Fibroblast of gingiva (primary cell): ENCODE measurements around the gene ABL2.

Experiments used
- DNase-seq: peaks from one replicate; pipeline ENCODE4 v3.0.0-alpha.2; 2011; ENCODE audit warnings: low read depth

ABL2 gene

DNA sequence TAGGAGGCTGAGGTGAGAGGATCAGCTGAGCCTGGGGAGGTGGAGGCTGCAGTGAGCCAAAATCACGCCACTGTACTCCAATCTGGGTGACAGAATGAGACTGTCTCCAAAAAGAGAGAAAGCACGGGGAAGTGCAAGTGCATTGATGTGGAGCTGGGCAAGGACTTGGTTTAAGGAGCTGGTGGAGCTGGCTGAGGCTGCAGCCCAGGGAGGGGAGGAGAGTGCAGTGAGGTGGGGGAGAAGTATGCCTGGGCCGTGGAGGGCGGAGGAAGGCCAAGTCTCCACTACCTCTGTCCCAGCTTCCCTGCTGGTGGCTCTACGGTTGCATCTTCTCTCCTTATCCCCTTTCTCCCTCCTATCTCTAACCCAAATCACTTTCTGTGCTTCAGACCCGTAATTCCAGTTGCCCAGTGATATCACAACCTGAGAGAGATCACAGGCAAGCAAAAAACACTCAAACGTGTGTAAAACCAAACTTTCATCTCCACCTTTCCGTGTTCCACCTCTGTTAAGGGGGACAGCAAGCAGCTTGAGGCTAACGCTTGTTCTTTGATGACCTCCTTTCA is 136.5 kb downstream of the ABL2 start:
- no peak for DNase-seq

DNA sequence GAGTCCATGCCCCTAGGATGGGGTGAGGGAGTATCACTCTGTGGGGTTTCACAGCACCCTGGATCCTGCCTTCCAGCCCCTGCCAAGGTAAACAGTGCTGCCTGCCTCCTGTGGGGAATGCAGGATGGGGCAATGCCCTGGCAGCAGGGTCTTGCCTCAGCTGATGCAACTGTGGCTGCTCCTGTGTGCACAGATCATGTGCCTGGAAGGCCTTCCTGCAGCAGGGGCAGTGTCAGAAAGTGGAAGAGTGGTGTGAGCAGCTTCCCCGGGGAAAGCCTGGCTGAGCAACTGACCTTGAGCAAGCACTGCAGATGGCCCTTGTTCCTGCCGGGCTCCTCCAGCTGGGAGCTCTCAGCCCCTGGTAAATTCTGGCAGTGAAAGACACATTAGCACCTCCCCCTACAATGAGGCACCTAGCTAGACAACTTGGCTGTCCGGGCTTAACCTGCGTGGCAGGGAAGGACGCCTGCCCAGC is 137.7 kb downstream of the ABL2 start:
- peak; percentile 99 for DNase-seq

DNA sequence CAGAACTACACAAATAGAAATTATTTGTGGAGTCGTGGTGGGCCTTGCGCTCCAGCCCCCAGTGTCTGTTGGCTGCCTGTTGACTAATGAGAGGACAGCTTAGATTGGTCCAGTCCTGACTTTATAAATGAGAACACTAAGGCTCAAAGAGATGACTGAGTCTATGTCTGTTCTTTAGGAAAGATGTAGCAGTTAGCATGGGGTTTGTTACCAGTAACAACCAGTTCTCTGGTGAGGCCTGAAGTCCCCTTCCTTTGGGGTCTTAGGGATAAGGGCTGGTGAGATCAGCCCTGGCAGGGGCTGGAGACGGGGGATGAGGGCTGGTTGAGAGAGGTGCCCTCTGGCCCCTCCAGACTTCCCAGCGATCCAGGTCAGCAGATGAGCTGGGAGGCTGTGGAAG is 138.6 kb downstream of the ABL2 start:
- DNase-seq, result no peak

DNA sequence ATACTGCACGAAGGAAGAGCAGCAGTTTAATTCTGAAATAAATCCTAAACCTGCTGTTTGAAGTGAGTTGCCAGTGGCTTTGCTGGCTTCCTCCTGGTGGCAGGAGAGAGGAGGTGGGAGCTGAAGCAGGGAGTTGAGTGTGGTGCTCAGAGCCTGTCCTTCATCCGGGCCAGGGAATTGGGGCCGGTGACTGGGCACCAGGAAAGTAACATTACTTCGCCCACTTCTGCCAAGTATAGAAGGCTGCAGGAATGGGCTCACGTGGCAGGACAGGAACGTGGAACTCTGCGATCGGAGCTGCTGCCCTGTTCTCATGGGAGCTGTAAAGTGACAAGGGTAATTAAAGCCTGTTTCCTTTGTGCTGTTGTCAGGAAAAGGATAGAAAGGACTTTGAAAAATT is 139.0 kb downstream of the ABL2 start:
- DNase-seq, result no peak

DNA sequence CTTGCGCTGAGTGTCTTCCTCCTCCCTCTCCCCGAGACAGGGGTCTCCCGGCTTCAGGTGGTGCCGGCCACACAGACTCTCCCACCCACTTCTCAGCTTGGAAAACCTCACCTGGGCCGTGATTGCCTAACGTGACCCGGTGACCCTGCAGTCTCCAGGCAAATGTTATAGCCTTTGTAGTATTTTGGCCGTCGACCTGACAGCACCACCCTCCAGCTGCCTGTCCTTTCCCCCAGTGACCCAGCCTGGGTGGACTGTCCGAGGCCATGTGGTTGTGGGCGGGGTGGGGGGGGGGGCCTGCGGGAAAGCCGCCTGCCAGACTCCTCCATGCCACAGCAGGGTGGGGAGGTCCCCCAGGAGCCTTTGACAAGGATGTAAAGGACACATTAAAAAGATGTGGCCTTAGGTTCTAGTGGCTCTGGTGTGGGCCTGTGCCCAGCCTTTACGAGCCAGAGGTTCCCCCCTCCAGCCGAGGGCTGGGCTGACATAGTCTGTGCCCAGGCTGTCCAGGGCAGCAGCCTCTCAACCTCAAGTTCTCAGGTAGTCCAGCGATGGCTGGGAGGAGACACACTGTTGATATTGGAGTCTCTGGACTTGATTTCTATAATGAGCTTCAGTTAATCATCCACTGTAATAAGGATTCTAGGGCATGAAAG is 139.5 kb downstream of the ABL2 start:
- DNase-seq, result no peak

DNA sequence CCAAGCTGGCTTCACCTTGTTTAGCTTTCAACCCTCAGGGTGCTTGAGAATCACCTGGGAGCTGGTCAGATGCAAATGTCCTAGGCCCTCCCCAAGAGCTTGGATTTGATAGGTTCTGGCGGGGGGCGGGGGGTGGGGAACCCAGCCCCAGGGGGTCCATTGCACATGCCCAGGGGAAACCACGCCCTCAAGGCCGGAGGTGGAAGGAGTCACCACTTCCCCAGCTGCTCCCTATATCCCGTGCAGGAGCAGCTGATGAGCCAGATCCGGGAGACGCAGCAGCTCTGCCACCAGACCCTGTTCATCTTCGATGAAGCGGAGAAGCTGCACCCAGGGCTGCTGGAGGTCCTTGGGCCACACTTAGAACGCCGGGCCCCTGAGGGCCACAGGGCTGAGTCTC is 141.8 kb downstream of the ABL2 start:
- DNase-seq, result no peak

DNA sequence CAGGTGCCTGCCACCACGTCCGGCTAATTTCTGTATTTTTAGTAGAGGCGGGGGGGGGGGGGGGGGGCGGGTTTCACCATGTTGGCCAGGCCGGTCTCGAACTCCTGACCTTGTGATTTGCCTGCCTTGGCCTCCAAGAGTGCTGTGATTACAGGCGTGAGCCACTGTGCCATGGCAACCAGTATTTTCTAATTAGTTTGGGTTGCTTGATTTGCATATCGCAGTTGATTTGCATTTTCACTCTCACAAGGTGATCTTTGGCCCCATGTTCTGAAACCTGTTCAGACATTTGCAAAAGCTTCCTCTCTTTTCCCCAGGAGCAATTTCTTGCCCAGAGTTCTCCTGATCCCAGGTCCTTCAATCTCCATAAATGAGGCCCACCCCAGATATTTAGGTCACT is 145.9 kb downstream of the ABL2 start:
- no peak for DNase-seq

DNA sequence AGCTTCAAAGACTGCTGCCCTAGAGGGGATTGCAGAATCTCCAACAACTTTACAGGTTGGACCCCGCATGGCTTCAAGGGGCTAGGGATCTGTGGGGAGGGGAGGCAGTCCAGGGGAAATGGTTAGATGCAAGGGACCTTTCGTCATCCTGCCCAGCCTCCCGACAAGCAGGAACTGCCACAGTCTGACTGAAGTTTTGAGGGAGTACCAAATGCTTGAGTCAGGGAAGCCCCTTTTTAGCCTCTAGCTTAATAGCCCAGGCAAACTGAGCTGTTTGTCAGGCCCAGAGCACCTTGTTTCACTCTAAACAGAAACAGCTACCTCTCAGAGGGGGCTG is 146.5 kb downstream of the ABL2 start:
- no peak for DNase-seq

DNA sequence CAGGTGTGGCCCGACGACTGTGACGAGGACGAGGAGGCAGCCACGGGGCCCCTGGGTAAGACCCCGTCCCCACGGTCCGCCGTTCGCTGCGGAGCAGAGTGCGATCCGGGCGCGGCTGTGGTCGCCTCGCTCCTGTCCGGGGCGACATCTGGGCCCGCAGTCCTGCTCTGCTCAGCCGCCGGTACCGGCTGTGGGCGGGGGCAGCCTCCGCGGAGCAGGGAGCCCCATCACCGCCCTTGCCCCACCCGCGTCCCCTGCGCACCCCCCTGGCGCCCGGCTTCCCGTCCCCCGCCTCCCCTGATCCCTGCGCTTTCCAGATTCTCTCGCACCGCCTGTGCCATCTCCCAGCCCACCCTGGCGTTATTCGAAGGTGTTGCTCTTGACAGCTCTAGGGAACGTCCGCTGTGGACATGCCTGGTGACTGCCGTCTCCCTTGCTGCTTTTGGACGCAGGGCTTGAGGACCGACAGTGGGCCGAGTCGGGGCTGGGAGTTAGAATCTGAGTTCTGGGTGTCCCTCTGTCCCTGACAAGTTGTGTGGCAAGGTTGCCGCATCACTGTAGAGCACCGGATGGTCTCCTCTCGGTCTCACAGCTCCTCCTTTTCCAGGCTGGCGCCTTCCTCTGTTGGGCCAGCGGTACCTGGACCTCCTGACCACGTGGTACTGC is 147.0 kb downstream of the ABL2 start:
- DNase-seq, result no peak

DNA sequence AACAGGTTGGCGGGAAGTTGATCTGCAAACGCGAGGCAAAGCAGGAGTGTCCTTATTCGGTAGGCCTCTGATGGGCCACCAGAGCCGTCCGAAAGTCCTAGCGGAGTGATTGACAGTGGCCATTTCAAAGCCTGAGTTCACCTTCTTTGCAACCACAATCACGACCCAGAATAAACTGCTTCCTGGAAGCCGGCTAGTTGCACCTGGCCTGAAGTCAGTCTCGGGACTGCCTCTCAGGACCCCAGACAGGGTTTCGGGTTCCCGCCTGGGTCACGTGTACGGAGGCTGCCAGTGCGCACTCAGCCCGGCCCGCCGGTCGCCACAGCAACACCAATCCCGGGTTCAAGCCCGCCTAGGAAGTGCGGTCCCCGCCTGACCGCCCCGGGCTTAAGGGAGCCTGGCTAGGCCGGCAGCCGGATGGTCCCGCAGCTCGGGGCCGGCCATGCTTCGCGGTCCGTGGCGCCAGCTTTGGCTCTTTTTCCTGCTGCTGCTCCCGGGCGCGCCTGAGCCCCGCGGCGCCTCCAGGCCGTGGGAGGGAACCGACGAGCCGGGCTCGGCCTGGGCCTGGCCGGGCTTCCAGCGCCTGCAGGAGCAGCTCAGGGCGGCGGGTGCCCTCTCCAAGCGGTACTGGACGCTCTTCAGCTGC is 147.7 kb downstream of the ABL2 start, which contains the start of gene TOR3A:
TSS of gene TOR3A (plus strand) at position 384 of the 646 bp plus-strand sequence. CDS start at position 443, 59 bp downstream.
- DNase-seq, result peak; percentile 86

DNA sequence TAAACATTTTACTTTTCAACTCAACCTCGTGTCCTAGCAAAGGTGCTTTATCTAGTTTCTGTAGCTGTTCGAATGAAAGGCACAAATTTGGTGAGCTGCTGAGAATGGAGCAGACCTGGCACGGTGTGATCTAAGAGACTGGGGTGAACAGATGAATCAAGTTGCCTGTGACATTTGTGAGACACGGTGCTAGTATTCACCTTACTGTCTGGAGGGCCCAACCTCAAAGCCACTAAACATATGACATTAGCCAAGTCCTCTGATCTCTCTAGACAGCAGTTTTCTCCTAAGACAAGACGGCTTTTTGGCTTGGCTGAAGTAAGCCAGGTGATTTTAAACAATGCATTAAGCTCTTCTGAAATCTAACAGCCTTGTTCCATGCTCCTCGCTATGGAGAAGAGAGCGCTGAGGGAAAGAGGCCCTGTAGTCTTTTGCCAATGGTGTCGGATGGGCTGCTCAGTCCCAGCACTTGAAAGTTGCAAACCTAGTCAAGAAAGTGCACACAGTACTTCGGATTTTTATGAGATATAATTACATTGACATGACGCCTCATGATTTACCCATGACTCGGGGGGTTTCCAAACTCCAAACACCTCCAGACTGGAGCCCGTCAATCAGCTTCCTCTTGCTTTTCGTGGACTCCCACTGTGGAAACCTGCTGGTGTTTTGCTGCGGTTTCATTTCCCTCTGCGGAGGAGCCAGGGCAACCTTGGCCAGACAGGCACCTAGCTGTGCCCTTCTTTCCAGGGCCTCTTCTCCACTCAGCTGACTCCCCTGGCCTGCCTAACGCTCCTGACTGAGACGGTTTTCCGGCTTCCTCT is 148.4 kb downstream of the ABL2 start:
- DNase-seq, result no peak

DNA sequence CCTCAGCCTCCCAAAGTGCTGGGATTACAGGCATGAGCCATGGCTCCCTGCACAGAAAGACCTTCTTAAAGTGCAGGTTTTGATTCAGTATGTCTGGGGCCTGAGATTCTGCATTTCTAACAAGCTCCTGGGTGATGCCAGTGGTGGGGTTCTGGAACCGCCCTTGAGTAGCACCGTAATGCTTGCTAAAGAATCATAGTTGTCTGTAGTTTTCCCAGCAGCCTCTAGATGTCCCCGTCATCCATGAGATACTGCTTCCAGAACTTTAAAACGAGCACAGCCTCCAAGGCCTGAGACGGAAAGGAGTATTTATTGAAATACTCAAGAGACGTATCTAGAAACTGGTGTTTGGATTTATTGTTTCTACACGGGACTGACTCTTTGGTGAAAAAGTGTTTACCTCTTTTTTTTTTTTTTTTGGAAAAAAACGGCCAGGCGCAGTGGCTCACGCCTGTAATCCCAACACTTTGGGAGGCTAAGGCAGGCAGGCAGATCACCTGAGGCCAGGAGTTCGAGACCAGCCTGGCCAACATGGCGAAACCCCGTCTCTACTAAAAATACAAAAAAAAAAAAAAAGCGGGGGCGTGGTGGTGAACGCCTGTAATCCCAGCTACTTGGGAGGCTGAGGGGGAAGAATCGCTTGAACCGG is 150.2 kb downstream of the ABL2 start:
- DNase-seq, result peak; percentile 75

DNA sequence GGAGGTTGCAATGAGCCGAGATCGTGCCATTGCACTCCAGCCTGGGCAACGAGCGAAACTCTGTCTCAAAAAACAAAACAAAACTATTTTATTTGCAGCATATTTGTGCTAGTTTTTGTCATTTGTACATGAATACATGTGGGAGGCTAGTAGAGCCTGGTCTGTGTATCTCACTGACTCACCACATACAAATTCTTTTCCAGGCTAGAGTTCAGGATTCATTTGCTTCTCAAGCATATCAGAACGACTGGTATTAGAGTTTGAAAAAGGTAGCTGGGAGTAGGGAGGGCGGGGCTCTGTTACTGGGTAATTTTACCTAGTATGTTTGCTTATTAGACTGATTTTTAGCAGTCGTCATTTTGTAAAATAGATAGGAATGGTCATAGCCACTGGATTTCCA is 152.1 kb downstream of the ABL2 start:
- DNase-seq, result peak; percentile 28

DNA sequence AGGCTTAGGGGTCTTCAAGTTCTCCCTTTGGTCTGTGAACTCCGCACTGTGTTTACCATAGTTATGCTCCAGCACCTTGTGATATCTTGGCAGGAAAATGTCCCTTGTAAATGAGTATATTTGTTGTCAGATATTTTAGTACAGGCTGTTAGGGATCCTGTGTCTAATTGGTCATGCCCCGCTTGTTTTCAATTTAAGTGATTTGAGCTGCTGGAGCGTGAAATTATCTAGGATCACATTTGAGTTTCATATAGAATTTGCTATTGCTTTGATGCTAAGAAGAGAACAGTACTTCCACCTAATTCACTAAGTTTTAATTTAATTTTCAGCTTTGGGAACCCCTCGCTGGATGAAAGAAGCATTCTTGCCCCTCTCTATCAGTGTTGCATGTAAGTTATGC is 163.0 kb downstream of the ABL2 start:
- DNase-seq, result no peak

DNA sequence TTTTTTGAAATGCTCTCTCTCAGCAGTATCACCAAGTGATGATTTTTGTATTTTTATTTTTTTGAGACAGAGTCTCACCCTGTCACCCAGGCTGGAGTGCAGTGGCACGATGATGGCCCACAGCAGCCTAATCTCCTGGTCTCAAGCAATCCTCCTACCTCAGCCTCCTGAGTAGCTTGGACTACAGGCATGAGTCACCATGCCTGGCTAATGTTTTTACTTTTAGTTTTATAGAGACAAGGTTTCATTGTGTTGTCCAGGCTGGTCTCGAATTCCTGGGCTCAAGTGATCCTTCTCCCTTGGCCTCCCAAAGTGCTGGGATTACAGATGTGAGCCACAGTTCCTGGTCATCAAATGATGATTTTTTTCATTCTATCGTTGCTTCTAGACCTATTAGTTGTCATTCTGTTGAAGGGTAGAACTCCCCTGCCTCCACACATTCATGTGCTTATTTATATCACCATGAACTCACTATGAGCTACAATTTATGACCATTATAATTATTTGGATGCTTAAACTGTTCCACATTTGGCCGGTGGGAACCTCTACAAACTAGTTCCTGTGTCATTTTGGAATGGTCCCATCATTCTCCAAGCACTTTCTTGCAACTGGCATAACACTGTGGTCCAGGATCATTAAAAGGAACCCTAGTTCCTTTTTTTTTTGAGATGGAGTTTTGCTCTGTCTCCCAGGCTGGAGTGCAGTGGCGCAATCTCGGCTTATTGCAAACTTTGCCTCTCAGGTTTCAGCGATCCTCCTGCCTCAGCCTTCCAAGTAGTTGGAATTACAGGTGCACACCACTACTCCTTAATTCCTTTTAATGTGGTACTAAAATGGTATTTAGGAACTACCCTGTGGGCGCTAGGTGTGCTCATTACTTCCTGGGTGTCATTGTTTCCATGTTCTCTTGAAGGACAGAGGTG is 167.9 kb downstream of the ABL2 start:
- DNase-seq, result no peak

DNA sequence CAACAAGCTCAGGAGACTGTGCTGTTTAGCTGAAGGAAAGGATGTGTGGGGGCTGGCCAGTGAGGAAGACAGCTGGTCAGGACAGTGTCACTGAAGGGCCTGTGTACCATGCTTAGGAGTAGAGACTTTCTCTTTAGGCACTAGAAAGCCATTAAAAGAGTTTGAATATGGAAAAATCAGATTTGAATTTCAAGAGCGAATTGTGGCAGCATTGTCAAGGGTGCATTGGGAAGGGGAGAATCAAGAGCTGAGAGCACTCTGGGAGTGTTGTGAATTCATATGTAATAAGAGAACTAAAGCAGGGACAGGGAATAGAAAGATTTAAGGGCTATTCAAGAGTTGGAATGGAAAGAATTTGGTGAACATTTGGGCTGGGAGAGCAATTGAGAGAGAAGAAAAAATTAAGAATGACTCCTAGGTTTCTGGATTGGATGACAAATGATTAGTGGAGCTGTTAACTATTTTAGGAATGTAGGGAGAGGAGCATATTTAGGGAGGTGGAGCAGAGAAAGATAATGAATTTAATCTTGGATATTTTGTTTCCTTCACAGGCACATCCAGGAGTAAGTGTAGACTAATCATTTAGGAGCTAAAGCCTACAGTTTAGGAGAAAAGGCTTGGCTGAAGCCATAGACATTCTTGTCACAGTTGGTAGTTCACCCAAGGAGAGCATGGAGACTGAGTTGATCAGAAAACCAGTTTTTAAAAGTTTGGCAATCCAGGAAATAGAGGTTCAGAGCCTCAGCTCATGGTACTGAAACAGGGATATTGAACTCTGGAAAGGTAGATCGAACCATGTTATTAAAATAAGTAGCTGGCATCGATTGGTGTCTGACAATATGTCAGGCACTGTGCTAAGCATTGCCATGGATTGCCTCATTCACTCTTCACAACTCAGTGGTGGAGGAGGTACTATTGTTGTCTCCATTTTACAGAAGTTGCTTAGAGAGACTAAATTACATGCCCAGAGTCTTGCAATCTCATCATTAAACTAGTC is 170.7 kb downstream of the ABL2 start:
- DNase-seq, result no peak

DNA sequence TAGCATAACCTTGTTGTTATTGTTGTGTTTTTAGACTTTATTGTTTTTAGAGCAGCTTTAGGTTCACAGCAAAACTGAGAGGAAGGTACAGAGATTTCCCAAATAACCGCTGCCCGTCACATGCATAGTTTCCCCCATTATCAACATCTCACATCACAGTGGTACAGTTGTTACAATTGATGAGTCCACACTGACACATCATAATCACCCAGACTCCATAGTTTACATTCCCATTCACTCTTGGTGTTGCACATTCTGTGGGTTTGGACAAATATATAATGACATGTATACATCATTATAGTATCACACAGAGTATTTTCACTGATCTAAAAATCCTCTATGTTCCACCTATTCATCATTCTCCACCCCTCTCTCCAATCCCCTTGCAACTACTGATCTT is 173.5 kb downstream of the ABL2 start:
- DNase-seq, result no peak

DNA sequence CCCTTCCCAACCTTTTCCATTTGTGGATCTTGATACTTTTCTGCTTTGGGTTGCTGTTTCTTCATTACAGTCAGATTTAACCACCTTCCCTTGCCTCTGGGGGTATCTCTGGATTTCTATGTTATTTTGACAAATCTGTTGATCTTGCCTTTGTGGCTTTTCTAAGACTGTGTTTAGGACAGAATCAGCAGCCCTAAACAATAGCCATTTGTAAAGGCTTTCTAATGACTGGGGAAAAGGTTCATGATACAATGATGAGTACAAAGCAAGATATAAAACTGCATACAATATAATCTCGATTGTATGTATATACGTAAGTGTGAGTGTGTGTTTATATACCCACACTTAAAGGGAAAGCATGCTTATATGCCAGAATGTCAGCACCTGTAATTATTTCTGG is 176.0 kb downstream of the ABL2 start:
- no peak for DNase-seq

DNA sequence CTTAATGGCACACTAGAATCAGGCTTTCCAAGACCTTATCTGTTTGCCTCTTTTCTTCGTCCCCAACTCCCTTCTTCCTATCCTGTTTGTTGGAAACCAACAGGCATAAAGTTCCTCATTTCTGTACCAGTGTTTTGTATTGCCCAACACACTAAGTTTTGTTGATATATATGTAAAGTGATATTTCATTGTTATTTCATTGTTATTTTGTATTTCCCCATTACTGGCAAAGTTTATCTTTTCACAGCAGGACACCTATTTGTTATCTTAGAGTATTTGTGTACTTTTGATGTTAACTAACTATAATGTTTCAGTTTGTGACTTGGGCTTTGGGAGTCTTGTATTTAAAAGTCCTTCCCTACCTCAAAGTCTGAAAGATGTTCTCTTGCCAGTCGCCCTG is 176.7 kb downstream of the ABL2 start:
- DNase-seq, result no peak
